Central memory CD4-positive, alpha-beta T cell (primary cell): Measurements from ENCODE around the gene ZNF608.

Source experiments
- DNase-seq: peaks from one replicate; pipeline ENCODE4 v3.0.0; 2022

The ZNF608 gene

DNA sequence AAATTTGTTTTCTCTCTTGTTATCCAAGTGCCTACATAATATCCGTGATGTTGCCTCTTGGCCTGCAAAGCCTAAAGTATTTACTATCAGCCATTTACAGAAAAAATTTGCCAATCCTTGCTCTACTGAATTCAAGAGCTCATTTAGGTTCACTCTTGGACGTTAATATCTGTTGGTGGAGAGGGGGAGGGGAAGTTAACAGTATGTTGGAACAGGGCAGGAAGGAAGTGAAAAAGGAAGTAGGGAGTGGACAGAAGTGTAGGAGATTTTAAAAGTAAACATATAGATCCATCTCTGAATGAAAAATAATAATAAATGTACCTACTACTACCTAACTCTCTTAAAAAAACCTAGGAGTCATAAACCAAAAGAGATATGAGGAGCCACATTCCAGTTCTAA, 32.8 kb downstream of the ZNF608 start:
- no peak for DNase-seq

DNA sequence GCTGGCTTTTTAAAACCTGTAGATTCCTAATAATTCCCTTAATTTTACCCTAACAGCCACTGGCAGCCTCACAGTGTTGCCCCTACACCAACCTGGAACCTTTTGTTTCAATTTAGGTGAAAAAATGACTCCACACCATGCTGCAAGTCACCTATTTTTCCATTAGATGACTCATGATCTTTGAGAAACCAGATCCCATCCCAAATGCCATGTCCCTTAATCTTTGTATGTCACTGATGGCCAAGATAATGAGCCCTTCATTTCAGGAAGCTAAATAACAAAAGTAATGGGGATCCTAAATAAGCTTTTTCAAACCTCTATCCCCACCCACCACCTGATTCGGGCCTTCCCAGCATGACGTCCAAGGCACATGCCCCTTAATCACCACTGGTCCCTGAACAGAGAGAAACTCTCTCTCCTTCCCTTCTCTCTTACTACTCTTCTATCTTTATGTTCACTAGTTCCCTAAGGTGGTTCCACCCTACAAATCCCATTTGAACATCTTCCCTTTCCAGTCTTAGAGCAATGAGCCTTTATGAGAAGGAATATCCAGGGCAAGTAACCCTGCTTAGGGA, 33.6 kb downstream of the ZNF608 start:
- no peak for DNase-seq

DNA sequence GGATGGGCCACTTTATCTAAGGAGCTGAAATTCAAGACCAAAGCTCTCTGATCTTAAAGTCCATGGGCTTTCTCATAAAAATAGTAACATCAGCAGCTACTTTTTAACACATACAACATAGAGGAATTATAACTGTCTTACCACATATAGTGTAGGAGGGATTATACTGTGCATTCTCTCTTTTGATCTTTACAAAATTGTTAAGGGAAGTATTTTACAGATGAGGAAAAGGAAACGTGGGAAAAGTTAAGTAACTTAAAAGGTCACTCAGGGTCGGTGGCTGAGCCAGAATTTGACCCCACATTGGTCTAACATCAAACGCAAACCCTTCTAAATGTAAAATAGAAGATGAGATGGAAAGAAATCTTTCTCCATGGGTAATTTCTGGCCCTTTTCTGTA, 38.4 kb downstream of the ZNF608 start:
- no peak for DNase-seq

DNA sequence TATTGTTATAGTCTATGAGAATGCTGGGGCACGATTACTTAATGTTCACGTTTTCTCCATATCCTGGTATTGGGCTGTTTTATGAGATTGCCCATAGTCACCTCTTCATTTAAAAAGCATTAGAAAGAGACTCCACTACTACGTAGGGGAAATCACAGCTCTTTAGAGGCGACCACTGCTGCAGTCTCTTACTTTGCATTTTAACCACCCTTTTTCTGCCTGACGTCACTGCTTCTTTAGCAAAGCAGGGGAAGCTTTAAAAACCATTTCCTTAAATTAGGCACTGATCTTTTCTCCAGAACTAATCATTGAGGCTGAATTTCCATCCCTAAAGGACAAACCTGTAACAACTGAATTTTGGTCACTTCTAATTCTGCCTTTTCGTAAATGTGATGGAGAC, 38.9 kb downstream of the ZNF608 start:
- no peak for DNase-seq

DNA sequence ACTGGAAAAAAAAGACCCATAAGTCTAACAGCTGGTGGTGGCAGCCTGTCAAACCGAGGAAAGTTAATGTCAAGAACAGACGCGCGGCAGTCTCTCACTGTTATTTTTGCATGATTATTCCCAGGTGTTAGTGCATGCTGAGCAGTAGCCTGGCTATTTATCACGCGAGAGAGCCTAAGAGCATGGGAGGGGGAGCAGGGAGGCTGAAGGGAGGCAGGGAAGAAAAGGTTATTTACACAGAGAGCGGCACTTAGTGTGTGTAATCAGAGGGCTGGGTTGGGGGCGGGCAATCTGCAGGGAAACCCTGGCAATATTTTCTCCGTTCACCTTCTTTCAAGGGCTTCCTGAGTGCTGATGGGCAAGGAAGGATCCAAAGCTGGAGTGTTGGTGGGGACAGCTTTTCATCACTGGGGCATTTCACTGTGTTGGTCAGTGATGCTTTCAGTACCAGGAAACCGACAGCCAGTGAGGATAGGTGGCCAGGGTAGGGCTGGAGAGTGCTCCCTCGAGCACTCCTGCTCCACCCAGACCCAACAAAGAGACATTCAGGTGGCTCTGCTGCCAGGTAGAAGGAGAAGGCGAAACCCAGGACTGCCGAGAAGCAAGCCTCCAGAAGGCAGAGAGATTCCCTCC, 39.6 kb downstream of the ZNF608 start:
- no peak for DNase-seq

DNA sequence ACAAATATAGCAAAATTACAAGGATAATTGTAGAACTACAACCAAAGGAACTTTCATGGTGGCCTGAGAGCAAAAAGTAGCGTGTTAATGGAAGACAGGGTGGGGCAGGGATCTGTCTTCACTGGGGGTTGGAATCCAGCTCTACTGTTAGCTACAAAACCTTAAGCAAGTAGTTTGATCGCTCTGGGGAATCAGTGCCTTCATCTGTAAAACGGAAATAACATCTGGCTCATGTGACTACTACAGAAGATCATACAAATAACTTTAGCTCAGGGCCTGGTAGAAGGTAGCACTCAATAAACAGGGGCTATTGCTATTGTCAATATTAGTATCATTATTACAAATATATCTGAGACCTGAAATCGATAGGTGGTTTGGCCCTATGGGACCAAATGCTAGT, 40.4 kb downstream of the ZNF608 start:
- DNase-seq = no peak

DNA sequence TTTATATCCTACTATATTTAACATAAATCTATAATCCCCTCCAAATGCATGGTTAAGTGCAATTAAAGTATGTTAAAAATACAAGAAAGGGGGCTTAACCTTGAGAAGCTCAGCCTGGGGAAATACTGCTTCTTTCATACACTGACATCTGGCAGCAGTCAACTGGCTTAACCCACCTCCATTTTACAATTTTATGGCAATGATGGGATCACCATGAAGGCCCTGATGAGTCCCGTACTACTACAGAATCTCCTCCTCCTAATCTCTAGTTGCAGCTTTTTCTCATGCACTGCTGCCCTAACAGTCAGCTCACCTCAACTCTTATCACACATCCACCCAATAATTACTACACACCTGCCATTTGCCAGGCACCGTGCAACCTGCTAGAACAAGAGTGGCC, 40.9 kb downstream of the ZNF608 start:
- no peak for DNase-seq

DNA sequence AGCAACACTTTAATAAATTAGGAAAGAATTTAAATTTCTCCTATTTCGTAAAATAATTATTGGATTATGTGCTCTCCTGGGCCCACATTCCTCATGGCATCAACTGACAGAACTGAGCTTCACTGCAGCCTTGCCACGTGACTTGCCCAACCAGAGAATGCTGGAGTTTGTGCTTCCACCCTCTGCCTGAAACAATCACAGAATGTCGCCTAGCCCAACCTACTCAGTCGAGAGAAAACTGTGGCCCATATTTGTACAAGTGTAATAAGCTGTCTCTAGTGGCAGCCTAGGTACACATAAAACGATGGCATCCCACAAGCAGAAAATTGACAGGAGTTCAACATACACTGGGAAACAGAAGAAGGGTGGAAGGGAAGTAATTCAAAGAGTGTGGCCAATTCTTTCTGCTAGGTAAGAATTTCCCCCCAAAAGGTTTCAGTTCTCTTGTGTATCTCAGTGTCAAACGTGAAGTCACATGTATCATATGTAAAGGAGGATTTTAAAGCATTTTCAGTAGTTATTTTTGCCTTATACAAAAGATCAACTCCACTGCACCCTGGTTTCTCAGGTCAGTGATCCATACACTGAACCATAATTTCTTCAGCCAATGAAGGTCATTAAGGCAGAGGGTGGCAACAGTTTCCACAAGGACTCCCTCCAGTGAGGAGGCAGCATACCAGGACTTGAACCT, 41.7 kb downstream of the ZNF608 start:
- DNase-seq = no peak

DNA sequence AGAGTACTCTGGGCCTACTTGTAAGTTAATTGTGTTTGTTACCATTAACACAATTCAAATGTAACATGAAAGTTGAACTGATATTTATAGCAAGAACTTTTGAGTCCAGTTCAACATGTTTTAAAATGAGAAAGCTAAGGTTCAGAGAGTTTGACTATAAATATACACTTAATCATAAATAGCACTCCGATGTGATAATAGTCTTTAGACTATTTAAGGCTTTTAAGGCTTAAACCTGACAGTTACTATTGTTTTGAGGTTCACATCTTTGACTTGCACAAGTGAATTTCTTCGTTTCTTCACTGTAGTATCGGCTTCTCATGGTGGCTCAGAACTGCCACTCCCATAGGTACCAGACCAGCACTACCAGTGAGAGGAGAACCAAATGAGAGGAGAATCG, 42.4 kb downstream of the ZNF608 start:
- DNase-seq = no peak

DNA sequence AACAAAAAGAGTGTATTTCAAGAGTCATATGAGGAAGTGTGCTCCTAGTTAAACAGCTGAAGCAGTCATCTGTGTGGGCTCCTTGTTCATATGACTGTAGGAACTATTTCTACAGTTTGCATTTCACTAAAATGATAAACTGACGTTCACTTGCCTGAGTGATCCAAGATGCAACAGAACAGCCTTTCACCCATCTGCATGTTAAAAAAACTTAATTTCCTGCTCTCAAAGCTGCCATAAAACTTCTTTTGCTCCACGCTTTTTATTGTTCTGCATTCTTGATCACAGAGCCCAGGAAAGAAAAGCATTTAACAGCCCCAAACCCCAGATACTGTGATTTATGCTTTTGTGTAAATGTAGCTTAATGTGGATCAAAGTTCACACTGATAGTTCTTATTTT, 43.9 kb downstream of the ZNF608 start:
- no peak for DNase-seq

DNA sequence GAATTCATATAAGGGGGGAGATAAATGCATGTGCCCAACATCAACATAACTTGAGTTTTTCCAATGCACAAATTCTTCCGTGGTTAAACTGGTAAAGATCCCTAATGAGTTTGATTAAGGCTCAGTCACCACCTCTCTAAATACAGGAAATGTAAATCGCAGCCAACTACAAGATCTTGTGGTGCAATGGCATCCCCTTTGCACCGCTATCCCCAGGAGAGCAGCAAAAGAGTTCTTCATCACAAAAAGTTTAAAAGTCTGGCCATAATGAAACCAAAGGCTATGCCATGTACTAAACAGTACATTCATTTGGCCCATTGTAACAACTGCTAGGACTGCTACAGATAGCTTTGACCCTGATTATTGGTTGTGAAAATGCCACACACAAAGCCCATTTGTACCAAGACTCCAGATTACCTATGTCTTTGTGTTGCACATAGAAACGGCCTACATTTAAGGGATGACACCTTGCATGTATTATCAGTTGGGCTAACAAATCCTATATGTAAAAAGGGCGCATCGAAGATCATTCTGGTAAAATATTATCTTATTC, 44.5 kb downstream of the ZNF608 start:
- no peak for DNase-seq

DNA sequence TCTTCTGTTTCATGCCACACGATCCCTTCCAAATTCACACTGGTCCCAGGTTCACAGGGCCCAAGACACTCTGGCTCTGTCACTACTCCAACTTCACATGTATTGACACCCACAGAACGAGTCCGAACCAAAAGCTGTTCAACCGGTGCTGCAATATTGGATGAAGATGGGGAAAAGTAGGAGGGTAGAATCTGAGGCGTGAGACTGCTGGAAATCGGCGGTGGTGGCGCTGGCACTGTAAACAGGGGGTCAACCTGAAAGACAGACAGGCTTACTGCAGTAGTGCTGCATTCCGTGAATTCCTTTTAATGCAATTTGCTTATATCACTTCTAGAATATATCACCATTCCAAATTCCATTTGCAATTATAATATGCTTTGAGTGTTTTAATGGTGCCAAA, 45.4 kb downstream of the ZNF608 start:
- DNase-seq = no peak

DNA sequence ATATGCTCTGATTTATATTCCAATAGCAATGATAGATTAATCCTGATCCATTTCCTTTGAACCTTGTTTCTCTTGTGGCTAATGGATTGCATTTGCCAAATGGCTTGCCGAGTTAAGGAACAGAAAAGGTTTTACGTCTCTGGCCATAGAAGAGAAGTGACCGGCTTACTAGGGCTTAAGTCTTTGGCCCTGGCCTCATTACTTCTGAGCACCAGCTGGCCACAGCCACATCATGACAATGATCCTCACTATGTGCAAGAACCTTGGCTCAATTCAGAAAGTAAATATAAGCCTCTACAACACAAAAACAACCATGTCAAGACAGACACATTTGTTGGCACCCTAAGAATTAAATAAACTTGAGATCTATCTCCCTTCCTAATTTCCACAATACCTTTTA, 46.1 kb downstream of the ZNF608 start:
- no peak for DNase-seq

DNA sequence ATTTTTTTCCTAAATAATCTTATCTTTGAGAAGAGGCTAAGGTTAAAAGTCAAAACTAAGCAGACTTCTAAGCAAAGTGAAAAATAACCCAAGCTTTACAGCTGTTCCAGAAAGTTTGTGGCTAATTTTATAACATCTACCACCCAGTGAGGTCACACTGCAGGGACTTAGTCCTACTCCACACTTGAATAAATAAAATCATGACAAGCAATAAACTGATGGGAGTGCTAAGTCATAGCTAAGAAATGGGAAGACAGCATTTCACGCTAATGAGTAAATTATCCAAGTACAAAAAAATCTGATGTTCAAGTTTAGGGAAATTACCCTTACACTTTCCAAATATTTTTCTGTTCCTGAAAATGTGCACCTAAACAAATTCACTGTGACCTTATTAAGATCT, 47.7 kb downstream of the ZNF608 start:
- no peak for DNase-seq

DNA sequence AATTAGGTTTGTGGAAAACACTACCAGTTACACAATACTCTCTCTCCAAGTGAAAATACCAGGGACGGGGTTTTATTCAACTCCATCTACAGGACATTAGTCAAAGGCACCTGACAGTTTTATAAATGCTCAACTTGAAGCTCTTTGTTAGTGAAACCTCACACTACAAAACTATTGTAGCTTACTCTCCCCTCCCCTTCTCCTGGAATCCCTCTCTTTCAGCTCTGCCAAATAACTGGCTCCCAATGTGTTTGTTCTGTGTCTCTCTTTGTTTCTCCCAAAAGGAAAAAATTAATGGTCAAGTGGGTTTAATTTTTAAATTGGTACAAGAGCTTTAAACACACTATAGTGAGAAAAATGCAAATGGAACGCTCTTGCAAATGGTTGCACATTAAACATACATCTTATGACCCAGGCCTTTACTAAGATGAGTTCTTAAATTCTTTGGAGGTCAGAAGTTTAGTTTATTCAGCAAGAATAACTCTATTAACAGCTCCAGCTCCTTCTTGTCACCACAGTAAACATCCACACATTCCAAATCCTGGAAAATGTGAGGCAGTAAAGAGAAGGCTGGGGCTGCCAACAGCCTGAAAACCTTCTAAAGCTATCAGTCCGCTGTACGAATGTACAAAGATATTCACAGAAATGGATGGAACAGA, 48.4 kb downstream of the ZNF608 start:
- DNase-seq = no peak

DNA sequence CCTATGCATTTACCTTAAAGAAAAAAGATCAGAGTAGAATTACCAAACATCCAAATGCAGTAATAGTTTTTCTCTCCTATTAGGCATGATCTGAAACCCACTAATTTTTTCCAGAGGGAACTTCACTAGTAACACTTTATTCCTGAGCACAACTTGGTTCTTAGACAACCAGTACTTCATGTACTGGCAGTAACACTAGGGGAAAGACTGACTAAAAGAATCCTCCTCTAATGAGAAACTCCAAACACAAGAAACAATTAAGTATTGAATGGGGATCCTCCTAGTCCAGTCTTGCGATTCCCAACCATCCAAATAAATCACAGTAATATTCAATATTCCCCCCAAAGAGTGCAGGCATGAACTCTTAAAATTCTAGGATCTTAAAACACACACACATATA, 48.9 kb downstream of the ZNF608 start:
- DNase-seq = no peak

DNA sequence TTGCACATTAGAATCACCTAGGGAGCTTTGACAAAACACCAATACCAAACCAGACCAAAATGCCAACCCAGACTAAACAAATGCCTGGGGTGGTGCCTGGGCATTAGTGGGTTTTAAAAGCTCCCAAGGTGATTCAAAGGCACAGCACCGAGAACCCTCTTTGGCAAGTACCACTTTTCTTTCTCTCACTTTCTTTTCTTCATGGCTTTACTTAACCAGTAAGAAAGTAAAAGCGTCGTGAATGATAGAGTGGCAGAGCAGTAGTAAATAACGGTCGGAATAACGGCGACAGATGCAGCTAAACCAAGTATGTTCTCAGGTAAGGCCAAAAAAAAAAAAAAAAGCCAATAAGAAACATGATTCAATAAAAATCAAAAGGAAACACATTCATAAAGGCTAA, 49.5 kb downstream of the ZNF608 start:
- no peak for DNase-seq
